HepG2 (cell line): ENCODE measurements around the gene NKIRAS1. TPM values are rescaled to one million over a fixed set of nuclear protein-coding genes. Genes with fewer than 3 reads are reported as not detected.

ENCODE experiments used
- ATF7-NPFF ChIP-seq: sonication (generic); formaldehyde crosslinking; IDR thresholded peaks from 2 replicates; pipeline ENCODE4 v1.8.1; 2023; ENCODE audit warnings: mild to moderate bottlenecking, low read depth, missing genetic modification reagents, moderate library complexity
- CCDC6 ChIP-seq: sonication (generic); formaldehyde crosslinking; IDR thresholded peaks from 2 replicates; pipeline ENCODE4 v1.8.1; 2022; ENCODE audit warnings: mild to moderate bottlenecking, missing genetic modification reagents, moderate library complexity
- KLF15 ChIP-seq: sonication (generic); formaldehyde crosslinking; IDR thresholded peaks from 2 replicates; pipeline ENCODE4 v1.8.1; 2023; ENCODE audit warnings: borderline replicate concordance, mild to moderate bottlenecking, inconsistent platforms, missing genetic modification reagents, mixed read lengths
- KLF16 ChIP-seq, 2 experiments: sonication (generic) in 1 of 2; formaldehyde crosslinking in 1 of 2; IDR thresholded peaks; 2 replicates each; pipeline versions ENCODE4 v1.6.1 to v1.8.0; 2016 to 2023; ENCODE audit warnings: missing genetic modification reagents in 2 of 2, missing compliant biosample characterization in 1 of 2
- KLF6 ChIP-seq: IDR thresholded peaks from 2 replicates; pipeline ENCODE4 v1.8.0; 2016; ENCODE audit warnings: missing biosample characterization, missing genetic modification reagents
- SATB2 ChIP-seq: sonication (generic); formaldehyde crosslinking; IDR thresholded peaks from 2 replicates; pipeline ENCODE4 v1.5.0; 2020; ENCODE audit warnings: missing genetic modification reagents
- TOPORS ChIP-seq: sonication (generic); formaldehyde crosslinking; IDR thresholded peaks from 2 replicates; pipeline ENCODE4 v1.8.0; 2023; ENCODE audit warnings: mild to moderate bottlenecking, missing genetic modification reagents
- polyA plus RNA-seq, 8 experiments: library from polyadenylated mRNA; depleted of rRNA in 3 of 8; stranded (reverse) in 7 of 8; unstranded in 1 of 8; fragments of >200 nt; fragmentation: Illumina TruSeq in 4 of 8; extraction: Trizol in 4 of 8; gene quantifications; 2 replicates each; pipeline versions ENCODE4 v1.2.1 to v1.2.3, GENCODE V29; 2011 to 2016; ENCODE audit warnings: low read depth in 4 of 8, missing spikeins in 1 of 8, mixed read lengths in 1 of 8; ENCODE audit not compliant: insufficient read depth in 1 of 8
- total RNA-seq, 5 experiments: library from RNA; depleted of rRNA; stranded (reverse); fragments of >200 nt; fragmentation: Illumina TruSeq; extraction: Trizol; gene quantifications; 2 replicates each; pipeline ENCODE4 v1.2.3, GENCODE V29; 2016; ENCODE audit warnings: low read depth in 1 of 5
- TF ChIP-seq, protein P1 (sequence below): sonication (generic); formaldehyde crosslinking; IDR thresholded peaks from 2 replicates; pipeline ENCODE4 v1.5.1; 2020; ENCODE audit warnings: mild to moderate bottlenecking, missing genetic modification reagents, borderline replicate concordance
- TF ChIP-seq, protein P2 (sequence below): sonication (generic); formaldehyde crosslinking; IDR thresholded peaks from 2 replicates; pipeline ENCODE4 v1.8.0; 2022; ENCODE audit warnings: mild to moderate bottlenecking, missing genetic modification reagents, moderate library complexity
- TF ChIP-seq, protein P3 (sequence below): sonication (generic); IDR thresholded peaks from 2 replicates; pipeline ENCODE4 v1.6.1; 2016; ENCODE audit warnings: low read depth, borderline replicate concordance
- TF ChIP-seq, protein P4 (sequence below): sonication (generic); formaldehyde crosslinking; IDR thresholded peaks from 2 replicates; pipeline ENCODE4 v1.5.0; 2020; ENCODE audit warnings: mild to moderate bottlenecking, missing genetic modification reagents
- TF ChIP-seq, protein P5 (sequence below): sonication (generic); formaldehyde crosslinking; IDR thresholded peaks from 2 replicates; pipeline ENCODE4 v1.4.0; 2020; ENCODE audit warnings: missing genetic modification reagents

Gene NKIRAS1
- total and polyA plus RNA-seq, 2 of the 13 experiments (the other 11 are each of a cell fraction or from before 2014, with no cell fraction given) = 4.3 to 8.0 TPM

DNA sequence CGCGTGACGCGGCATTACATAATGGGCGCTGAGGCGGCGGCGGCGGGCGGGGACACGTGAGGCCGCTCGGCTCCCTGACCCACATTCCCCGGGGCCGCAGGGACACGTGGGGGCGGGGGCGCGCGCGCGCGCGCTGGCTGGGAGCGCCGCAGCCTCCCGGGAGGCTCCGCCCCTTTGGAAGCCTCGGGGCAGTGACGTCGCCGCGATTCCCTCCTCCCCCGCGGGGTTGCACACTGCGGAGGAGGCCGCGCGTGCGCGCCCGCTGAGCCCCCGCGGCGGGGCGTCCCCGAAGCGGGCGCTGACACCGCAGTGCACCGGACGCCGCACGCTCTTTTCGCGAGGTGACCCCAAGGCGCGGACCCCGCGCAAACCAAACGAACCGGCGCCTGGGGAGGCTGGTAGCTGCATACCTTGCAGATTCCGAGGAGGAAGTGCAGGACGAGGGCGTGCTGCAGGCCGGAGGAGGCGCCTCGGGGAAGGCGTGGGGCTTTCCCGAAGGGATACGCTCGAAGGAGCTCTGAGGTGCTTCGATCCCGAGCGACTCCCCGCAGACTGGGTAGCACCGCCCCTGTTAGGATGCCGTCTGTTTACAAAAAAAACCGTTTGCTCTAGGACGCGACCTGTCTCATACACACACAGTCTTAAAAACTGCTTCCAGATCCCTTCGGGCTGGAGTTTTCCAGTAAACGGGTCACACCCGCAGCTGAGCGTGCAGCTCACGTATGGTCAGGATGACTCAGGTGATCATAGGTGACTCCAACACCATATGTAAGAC is 29.3 kb upstream of the NKIRAS1 start (continued):
- TF ChIP-seq KLF15 (CRISPR knock-in tag) (0 out of 2 replicates have a peak, but pooled peaks have one; percentile 30), KLF6 (CRISPR knock-in tag) (no peak), KLF16 (CRISPR knock-in tag; IDR thresholded peaks at IDR 0.05) (peak in 1 of 2 experiments; percentile 74; a peak in 2 of 4 replicates), TOPORS (CRISPR knock-in tag) (peak; percentile 77), SATB2 (CRISPR knock-in tag) (no peak), CCDC6 (CRISPR knock-in tag) (peak; percentile 97), ATF7-NPFF (CRISPR knock-in tag) (peak; percentile 87)
- TF ChIP-seq, protein P1, sequence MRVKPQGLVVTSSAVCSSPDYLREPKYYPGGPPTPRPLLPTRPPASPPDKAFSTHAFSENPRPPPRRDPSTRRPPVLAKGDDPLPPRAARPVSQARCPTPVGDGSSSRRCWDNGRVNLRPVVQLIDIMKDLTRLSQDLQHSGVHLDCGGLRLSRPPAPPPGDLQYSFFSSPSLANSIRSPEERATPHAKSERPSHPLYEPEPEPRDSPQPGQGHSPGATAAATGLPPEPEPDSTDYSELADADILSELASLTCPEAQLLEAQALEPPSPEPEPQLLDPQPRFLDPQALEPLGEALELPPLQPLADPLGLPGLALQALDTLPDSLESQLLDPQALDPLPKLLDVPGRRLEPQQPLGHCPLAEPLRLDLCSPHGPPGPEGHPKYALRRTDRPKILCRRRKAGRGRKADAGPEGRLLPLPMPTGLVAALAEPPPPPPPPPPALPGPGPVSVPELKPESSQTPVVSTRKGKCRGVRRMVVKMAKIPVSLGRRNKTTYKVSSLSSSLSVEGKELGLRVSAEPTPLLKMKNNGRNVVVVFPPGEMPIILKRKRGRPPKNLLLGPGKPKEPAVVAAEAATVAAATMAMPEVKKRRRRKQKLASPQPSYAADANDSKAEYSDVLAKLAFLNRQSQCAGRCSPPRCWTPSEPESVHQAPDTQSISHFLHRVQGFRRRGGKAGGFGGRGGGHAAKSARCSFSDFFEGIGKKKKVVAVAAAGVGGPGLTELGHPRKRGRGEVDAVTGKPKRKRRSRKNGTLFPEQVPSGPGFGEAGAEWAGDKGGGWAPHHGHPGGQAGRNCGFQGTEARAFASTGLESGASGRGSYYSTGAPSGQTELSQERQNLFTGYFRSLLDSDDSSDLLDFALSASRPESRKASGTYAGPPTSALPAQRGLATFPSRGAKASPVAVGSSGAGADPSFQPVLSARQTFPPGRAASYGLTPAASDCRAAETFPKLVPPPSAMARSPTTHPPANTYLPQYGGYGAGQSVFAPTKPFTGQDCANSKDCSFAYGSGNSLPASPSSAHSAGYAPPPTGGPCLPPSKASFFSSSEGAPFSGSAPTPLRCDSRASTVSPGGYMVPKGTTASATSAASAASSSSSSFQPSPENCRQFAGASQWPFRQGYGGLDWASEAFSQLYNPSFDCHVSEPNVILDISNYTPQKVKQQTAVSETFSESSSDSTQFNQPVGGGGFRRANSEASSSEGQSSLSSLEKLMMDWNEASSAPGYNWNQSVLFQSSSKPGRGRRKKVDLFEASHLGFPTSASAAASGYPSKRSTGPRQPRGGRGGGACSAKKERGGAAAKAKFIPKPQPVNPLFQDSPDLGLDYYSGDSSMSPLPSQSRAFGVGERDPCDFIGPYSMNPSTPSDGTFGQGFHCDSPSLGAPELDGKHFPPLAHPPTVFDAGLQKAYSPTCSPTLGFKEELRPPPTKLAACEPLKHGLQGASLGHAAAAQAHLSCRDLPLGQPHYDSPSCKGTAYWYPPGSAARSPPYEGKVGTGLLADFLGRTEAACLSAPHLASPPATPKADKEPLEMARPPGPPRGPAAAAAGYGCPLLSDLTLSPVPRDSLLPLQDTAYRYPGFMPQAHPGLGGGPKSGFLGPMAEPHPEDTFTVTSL (CRISPR knock-in tag) = peak; percentile 48; the same call in 1 of the 2 replicates
- TF ChIP-seq, protein P2, sequence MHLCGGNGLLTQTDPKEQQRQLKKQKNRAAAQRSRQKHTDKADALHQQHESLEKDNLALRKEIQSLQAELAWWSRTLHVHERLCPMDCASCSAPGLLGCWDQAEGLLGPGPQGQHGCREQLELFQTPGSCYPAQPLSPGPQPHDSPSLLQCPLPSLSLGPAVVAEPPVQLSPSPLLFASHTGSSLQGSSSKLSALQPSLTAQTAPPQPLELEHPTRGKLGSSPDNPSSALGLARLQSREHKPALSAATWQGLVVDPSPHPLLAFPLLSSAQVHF (CRISPR knock-in tag) = 0 out of 2 replicates have a peak, but pooled peaks have one; percentile 1
- TF ChIP-seq, protein P3, sequence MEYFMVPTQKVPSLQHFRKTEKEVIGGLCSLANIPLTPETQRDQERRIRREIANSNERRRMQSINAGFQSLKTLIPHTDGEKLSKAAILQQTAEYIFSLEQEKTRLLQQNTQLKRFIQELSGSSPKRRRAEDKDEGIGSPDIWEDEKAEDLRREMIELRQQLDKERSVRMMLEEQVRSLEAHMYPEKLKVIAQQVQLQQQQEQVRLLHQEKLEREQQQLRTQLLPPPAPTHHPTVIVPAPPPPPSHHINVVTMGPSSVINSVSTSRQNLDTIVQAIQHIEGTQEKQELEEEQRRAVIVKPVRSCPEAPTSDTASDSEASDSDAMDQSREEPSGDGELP = peak; percentile 53; the same call in 1 of the 2 replicates
- TF ChIP-seq, protein P4, sequence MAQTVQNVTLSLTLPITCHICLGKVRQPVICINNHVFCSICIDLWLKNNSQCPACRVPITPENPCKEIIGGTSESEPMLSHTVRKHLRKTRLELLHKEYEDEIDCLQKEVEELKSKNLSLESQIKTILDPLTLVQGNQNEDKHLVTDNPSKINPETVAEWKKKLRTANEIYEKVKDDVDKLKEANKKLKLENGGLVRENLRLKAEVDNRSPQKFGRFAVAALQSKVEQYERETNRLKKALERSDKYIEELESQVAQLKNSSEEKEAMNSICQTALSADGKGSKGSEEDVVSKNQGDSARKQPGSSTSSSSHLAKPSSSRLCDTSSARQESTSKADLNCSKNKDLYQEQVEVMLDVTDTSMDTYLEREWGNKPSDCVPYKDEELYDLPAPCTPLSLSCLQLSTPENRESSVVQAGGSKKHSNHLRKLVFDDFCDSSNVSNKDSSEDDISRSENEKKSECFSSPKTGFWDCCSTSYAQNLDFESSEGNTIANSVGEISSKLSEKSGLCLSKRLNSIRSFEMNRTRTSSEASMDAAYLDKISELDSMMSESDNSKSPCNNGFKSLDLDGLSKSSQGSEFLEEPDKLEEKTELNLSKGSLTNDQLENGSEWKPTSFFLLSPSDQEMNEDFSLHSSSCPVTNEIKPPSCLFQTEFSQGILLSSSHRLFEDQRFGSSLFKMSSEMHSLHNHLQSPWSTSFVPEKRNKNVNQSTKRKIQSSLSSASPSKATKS = no peak
- TF ChIP-seq, protein P5, sequence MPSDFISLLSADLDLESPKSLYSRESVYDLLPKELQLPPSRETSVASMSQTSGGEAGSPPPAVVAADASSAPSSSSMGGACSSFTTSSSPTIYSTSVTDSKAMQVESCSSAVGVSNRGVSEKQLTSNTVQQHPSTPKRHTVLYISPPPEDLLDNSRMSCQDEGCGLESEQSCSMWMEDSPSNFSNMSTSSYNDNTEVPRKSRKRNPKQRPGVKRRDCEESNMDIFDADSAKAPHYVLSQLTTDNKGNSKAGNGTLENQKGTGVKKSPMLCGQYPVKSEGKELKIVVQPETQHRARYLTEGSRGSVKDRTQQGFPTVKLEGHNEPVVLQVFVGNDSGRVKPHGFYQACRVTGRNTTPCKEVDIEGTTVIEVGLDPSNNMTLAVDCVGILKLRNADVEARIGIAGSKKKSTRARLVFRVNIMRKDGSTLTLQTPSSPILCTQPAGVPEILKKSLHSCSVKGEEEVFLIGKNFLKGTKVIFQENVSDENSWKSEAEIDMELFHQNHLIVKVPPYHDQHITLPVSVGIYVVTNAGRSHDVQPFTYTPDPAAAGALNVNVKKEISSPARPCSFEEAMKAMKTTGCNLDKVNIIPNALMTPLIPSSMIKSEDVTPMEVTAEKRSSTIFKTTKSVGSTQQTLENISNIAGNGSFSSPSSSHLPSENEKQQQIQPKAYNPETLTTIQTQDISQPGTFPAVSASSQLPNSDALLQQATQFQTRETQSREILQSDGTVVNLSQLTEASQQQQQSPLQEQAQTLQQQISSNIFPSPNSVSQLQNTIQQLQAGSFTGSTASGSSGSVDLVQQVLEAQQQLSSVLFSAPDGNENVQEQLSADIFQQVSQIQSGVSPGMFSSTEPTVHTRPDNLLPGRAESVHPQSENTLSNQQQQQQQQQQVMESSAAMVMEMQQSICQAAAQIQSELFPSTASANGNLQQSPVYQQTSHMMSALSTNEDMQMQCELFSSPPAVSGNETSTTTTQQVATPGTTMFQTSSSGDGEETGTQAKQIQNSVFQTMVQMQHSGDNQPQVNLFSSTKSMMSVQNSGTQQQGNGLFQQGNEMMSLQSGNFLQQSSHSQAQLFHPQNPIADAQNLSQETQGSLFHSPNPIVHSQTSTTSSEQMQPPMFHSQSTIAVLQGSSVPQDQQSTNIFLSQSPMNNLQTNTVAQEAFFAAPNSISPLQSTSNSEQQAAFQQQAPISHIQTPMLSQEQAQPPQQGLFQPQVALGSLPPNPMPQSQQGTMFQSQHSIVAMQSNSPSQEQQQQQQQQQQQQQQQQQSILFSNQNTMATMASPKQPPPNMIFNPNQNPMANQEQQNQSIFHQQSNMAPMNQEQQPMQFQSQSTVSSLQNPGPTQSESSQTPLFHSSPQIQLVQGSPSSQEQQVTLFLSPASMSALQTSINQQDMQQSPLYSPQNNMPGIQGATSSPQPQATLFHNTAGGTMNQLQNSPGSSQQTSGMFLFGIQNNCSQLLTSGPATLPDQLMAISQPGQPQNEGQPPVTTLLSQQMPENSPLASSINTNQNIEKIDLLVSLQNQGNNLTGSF = no peak; the same call in 1 of the 2 replicates
